Activated CD8-positive, alpha-beta memory T cell treated with anti-CD3 and anti-CD28 coated beads, Interleukin-2, amount 10 ng/mL, durations not matched to agents 7 days and 5 days (primary cell): ENCODE data around the gene VCAM1. TPM values are rescaled to one million over a fixed set of nuclear protein-coding genes. Genes with fewer than 3 reads are reported as not detected.

Source experiments
- total RNA-seq, 2 experiments: library from RNA; stranded (reverse); gene quantifications; one replicate each; pipeline ENCODE4 v1.2.3, GENCODE V29; 2021

The VCAM1 gene
- total RNA-seq, 2 experiments from 2014 or later, result 2.7 to 9.2 TPM

Other genes starting within 250 kb of the VCAM1 start
- not detected for gene GPR88, start 181.6 kb upstream of the VCAM1 start, total RNA-seq
- 10 to 100 TPM in 1 of 2 experiments, 1 to 10 TPM in 1; 2.6 to 11.5 TPM for gene EXTL2, start 175.1 kb downstream of the VCAM1 start, total RNA-seq
- gene SLC30A7, start 176.3 kb downstream of the VCAM1 start, total RNA-seq, result 10 to 100 TPM; 29.1 to 33.3 TPM